Right renal pelvis (tissue), 4 donors: ENCODE data around the gene RCAN1. TPM values are rescaled to one million over a fixed set of nuclear protein-coding genes. Genes with fewer than 3 reads are reported as not detected.
"Not testable (repeated sequence)": the region's sequence is repeated elsewhere in the genome, so short reads cannot be mapped to it uniquely, and the experiment has no call there.

Experiments used
- DNase-seq, 4 donors: peaks; one replicate each; pipeline ENCODE4 v3.0.0-alpha.2; 2013; ENCODE audit warnings: low read depth in 4 of 4, low spot score in 3 of 4, missing footprints in 1 of 4
- polyA plus RNA-seq, 4 donors: library from polyadenylated mRNA; unstranded; fragments of 120-200 nt; gene quantifications; one replicate each; pipeline ENCODE4 v1.2.1, GENCODE V29; 2013; ENCODE audit not compliant: insufficient read length in 4 of 4

Gene RCAN1
- polyA plus RNA-seq, 4 donors: 34.8 to 39.6 (median 37.2) TPM

DNA sequence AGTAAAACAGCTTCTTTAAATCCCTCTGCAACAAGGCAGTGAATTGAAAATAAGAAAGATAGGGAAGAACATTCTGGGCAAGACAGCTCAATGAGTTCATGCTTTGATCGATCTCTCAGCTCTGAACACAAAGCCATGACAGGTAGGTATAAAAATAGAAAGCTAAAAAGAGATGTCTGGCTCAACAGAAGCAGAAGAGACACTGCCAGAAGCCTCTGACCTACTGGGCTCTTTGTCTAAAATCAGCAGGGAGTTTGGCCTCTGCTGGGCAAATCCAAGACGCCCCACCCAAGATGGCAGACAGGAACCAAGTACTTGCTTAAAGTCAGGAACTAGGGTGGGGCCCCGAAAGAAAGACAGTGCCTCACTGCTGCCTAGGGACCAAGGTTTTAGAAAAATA, 147.6 kb downstream of the RCAN1 start:
- not testable (repeated sequence) for DNase-seq

Other genes with a start within 250 kb of the RCAN1 start
- gene SMIM11, start 239.6 kb downstream of the RCAN1 start, polyA plus RNA-seq: 10 to 100 TPM in 1 of 4 donors, 1 to 10 TPM in 3; 4.8 to 12.5 (median 6.3) TPM
- gene SMIM34, start 191.2 kb downstream of the RCAN1 start, polyA plus RNA-seq: under 1 TPM; 0.22 to 0.46 (median 0.31) TPM
- 1 to 10 TPM in 1 of 4 donors, under 1 TPM in 3; 0.51 to 1.1 (median 0.76) TPM for gene KCNE1, start 102.9 kb downstream of the RCAN1 start, polyA plus RNA-seq
- gene CLIC6, start 53.9 kb upstream of the RCAN1 start, polyA plus RNA-seq: 1 to 10 TPM; 1.7 to 3.9 (median 2.7) TPM